Fibroblast of pulmonary artery (primary cell): ENCODE results near the gene DHRS3.

Source experiments
- DNase-seq: peaks from one replicate; pipeline ENCODE4 v3.0.0-alpha.2; 2010; ENCODE audit warnings: low read depth
- H3K4me3 ChIP-seq: replicated peaks from 2 replicates; pipeline ENCODE4 v1.5.1; 2011; ENCODE audit warnings: low read depth, mild to moderate bottlenecking, control low read depth, low read length, moderate library complexity
- CTCF ChIP-seq: IDR thresholded peaks from 2 replicates; pipeline ENCODE4 v1.5.1; 2011; ENCODE audit warnings: mild to moderate bottlenecking, control low read depth, low read length, inconsistent platforms; ENCODE audit errors: missing control alignments

Gene DHRS3

GRCh38 chr1:12629511-12629956 is 11.5 kb upstream of the DHRS3 start:
- TF ChIP-seq CTCF = no peak
- H3K4me3 ChIP-seq = no peak overlapping the region
- no peak for DNase-seq

- no peak overlapping the region for H3K4me3 ChIP-seq
- no peak for DNase-seq
- TF ChIP-seq CTCF = no peak
Observed at GRCh38 chr1:12627296-12627695, 9.3 kb upstream of the DHRS3 start.

DNA sequence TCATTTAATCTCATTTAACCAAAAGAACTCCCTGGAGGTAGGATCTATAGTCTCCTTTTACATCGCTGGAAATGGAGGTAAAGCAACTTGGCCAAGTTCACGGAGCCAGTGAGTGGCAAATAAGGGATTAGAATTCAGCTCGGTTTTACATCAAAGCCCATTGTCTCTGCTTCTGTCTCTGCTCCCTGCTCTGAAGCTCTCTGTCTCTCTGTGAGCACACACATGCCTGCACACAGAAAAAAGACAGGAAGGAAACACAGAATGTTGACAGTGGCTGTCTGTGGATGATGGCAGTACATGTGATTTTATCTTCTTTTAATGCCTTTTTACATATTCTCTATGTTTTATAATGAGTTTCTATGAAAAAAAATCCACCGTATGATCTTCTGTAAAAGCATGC is 8.9 kb upstream of the DHRS3 start:
- H3K4me3 ChIP-seq = no peak overlapping the region
- no peak for TF ChIP-seq CTCF
- DNase-seq = no peak

- no peak for TF ChIP-seq CTCF
- no peak overlapping the region for H3K4me3 ChIP-seq
- no peak for DNase-seq
Observed at GRCh38 chr1:12625276-12625675, 7.3 kb upstream of the DHRS3 start.

- no peak for DNase-seq
- no peak for TF ChIP-seq CTCF
- no peak overlapping the region for H3K4me3 ChIP-seq
Observed at GRCh38 chr1:12622506-12622905, 4.5 kb upstream of the DHRS3 start.

DNA sequence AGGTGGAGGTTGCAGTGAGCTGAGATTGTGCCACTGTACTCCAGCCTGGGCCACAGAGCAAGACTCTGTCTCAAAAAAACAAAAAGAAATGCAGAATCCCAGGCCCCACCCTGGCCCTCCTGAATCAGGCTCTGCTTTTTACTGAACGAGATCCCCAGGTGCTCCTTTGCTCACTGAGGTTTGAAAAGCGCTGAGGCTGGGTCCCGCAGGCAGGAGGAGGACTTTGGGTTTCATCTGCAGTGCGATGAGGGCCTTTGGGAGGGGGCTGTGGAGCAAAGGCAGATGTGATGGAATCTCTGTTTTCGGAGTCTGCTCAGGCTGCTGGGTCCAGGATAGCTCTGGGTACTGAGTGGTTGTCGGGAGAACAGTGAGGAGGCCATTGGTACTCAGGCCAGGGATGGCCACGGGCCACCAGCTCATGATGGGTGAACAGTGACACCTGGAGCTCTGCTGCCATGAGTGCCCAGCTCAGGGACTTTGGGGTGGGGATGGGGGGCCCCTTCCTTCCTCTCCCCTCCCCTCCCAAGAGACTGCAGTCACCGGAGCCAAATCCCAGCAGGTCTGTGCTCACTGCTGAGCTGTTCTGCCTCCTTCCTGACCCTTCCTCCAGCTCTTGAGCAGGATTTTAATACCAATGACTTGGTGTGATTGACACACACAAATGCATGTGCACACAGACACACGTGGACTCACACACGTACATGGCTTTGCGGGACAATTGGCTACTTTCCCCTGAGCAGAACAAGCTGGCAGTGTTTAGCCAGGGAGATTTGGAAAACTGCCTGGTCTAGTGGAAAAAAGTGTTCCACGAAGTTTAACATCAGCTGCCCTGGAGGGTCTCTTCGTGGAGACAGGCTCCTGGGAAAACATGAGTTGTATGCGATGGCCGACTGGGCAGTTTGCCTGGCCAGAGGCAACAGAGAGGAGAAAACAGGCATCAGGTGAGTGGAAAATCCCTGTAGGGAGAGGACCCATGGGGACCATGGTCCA is 3.6 kb upstream of the DHRS3 start:
- no peak for DNase-seq
- no peak overlapping the region for H3K4me3 ChIP-seq
- TF ChIP-seq CTCF = no peak

DNA sequence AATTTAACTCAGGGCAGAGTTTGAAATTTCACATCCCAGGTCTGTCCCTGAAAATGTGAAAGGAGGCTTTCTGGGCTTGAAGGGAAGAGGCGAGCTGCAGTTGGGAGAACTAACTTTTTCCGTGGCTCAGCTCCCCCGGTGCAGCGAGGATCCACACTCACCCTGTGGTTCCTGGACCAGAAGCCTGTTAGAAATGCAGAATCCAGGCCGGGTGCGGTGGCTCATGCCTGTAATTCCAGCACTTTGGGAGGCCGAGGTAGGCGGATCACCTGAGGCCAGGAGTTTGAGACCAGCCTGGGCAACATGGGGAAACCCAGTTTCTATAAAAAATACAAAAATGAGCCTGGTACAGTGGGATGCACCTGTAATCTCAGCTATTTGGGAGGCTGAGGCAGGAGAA is 2.9 kb upstream of the DHRS3 start:
- no peak overlapping the region for H3K4me3 ChIP-seq
- no peak for TF ChIP-seq CTCF

More for the DNA sequence above, 2.9 kb upstream of the DHRS3 start:
- no peak for DNase-seq
